Right lobe of liver (tissue), 4 donors: Measurements from ENCODE around the gene CAMTA1.

Experiments used
- CTCF ChIP-seq, 4 donors: fragments of 200-600 bp in 3 of 4; fragments of 450-650 bp in 1 of 4; IDR thresholded peaks; one replicate each; pipeline versions ENCODE4 v1.5.1 to v1.8.0; 2016 to 2022; ENCODE audit warnings: antibody characterized with exemption in 4 of 4, mild to moderate bottlenecking in 2 of 4
- POLR2A ChIP-seq: fragments of 450-650 bp; IDR thresholded peaks from one replicate; pipeline ENCODE4 v1.6.1; 2017; ENCODE audit warnings: antibody characterized with exemption, mild to moderate bottlenecking
- donor health status: DM: no; HTN: no; CAD: no.
- donor health status: DM: no; HTN: no; CAD: no.
- donor health status: DM: no; HTN: yes; CAD: no.

GRCh38 chr1:7761103-7761502, 975.8 kb downstream of the CAMTA1 start:
- TF ChIP-seq CTCF (IDR thresholded peaks at IDR 0.05) (no peak), POLR2A (no peak)
